Stimulated activated CD4-positive, alpha-beta T cell treated with anti-CD3 and anti-CD28 coated beads, Interleukin-4, amount 100 ng/mL, for 24 hours (primary cell): Measurements from ENCODE around the gene TMPRSS3.

ENCODE experiments used
- DNase-seq: peaks from one replicate; pipeline ENCODE4 v3.0.0-alpha.2; 2020

The TMPRSS3 gene

DNA sequence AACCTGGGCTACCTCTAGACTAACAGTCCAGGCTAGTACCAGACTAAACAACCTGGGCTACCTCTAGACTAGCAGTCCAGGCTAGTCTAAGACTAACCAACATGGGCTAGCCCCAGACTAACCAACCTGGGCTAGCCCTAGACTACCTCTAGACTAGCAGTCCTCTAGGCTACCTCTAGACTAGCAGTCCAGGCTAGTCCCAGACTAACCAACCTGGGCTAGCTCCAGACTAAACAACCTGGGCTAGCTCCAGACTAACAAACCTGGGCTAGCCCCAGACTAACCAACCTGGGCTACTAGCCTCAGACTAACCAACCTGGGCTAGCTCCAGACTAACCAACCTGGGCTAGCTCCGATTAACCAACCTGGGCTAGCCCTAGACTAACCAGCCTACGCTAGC lies 47.1 kb downstream of the TMPRSS3 start:
- no peak for DNase-seq

DNA sequence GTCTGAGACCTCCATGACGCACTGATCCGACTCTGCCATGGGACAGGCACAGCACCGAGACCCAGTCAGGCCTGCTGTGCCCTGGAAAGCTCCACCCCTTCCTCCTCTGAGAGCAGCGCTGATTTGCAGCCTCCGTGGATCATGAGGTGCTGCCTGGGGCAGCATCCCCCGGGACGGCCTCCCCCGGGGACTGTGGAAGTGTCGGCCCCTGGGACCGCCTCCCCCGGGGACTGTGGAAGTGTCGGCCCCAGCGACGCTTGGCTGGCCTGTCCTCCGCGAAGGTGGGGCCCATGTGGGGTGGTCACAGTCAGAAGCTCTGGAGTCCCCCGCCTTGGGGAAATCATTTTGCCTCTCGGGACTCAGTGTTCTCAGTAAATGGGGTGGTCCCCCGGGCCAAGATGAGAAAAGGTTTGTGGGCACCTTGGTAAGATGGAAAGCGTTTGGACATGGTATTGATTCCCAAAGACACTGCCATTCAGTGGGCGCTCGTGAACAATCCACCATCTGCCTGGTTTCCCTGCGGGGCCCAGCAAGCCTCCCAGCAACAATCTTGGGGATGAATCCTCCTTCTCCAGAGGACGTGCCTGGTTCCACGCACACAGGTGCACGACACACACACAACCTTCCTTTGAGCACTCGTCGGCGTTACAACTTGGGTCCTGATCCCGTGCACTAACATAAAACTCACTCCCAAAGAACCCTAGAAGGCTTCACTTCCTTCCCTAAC lies 48.1 kb downstream of the TMPRSS3 start:
- no peak for DNase-seq

DNA sequence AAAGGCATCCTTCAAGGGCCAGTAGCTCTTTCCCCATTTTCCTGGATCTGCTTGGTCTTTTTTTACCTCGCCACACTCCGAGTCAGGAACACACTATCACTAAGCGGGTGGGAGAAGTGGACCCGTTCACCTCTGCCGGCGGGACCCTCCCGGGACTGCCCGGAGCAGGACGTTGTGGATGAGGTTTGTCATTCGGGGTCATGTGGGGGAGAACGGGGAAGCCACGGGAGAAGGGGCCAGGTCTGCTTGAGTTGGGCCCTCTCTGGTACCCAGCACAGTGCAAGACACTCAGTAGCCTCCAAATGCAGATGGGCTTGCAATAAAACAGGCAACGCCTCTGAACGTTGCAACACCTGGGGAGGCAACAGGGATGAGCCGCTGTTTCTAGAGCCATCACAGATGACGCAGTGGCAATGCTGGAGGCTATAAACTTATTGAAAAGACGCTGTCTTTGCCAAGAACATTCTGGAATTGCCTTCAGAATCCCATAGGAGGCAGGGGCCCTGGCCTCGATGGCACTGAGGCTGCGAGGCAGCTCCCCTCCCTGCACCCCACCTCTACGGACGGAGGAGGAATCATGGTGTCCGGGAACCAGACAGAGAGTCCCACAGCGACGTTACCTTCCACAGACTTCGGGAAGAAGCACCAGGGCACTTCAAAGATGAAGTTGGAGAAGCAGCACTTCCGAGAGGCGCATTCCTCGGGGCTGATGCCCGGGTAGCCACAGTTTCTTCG lies 48.8 kb downstream of the TMPRSS3 start:
- no peak for DNase-seq

DNA sequence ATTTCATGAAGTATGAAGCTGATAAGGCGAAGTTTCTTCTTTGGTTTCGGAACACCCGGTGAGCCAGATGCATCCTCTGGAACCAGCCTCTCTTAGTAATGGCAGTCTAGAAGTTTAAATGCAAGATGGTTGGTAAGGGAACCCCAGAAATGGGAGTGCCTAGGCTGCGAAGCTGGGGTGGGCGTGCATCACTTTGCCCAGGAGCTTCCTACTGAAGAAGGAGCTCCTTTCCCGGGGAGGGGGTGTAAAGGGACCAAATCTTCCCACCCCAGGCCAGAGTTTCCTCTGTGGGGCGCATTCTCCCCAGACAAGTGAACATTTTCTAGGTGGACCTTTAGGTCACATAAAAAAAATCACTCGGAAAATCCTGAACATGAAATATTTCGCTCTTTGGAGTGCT lies 49.4 kb downstream of the TMPRSS3 start:
- no peak for DNase-seq

DNA sequence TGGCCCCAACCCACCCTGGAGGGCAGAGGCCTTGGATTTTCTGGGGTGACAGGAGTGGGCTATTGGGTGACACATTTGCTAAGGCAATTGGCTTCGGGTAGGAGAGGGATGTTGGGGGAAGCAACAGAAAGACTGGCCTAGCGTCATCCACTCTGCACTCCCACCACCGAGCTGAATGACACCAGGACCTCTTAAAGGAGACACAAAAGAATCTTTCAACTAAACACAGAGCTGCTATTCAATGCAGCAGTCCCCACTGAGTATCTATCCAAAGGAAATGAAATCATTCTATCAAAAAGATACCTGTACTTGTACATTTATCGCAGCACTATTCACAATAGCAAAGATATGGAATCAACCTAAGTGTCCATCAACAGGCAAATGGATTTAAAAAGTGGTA lies 51.2 kb downstream of the TMPRSS3 start:
- DNase-seq: no peak

DNA sequence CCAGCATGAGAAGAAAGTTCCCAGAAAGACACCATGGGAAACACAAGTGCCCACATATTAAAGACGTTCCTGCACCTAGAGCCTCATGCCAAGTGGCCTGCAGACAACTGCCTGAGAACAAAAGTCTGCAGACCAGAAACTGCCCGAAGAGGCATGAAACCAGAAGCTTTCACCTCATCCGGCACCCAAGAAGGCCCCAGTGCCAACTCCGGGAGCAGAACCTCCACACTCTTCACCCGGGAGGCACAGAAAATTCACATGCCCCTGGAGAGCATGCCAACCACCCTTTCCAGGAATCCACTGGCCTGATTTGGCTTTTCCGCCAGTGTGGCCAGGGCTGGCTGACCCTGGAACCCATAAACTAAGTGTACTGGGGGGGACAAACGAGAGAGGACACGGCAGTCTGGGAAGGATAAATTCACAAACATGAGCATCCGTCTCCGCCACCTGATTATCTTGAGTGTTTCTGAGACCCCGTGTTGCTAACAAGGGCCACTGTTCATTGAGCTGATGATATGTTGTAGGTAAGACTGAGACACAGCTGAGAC lies 51.8 kb downstream of the TMPRSS3 start:
- no peak for DNase-seq

DNA sequence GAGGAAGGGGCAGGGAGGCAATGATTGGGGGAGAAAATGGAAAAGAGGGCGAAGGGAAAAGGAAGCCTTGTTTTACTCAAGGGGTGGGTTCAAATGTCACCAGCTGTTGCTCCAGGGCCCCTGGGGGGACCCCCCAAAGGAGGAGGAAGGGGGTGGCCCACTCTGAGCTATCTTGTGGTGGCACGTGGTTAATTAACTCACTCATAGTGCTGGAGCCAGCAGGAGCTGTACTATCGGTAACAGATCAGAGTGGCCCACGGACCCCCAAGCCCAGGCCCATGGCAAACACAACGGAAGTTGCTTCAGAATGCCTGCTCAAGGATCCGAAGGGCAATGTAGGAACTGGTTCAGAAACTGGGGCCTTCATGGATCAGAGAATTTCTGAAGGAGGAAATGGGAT lies 52.3 kb downstream of the TMPRSS3 start:
- DNase-seq: no peak

DNA sequence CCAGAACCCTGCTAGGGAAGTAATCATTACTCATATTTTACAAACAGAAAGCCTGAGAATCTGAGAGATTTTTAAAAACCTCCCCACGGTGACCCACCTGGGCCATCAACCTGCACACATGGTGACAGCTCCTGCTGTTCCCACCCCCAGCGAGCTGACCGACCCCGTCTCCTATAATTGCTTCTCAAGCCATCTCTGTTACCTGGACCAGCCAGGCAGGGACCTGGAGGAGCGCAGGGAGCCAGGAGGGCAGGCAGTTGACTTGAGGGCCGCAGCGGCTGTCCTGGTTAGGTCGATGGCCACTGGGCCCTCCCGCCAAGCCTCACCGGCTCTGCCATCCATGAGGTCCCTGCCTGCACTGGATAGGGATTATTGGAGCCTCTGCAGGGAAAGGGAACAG lies 52.8 kb downstream of the TMPRSS3 start:
- no peak for DNase-seq

DNA sequence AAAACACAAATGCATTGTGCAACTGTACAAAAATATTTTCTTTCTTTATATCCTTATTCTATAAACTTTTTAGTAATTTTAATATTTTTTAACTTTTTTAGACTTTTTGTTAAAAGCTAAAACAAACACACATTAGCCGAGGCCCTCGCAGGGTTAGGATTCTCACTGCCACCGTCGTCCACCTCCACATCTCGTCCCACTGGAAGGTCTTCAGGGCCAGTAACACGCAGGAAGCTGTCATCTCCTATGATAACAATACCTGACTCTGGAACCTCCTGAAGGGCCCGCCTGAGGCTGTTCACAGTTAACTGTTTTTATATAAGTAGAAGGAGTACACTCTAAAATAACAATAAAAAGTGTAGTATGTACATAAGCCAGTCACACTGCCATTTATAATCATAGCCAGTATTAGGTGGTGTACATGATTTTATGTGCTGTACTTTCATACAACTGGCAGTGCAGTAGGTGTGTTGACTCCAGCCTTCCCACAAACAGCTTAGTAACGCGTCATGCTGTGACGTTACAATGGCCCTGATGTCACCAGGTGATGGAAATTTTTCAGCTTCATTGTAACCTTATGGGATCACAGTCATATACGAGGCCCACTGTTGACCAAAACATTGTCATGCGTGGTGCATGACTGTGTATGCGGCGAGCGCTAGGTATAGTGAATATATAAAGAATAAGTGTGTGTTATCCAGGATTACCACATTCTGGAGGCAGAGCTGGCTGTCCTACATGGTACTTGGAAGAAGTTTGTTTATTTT lies 53.9 kb downstream of the TMPRSS3 start:
- no peak for DNase-seq

DNA sequence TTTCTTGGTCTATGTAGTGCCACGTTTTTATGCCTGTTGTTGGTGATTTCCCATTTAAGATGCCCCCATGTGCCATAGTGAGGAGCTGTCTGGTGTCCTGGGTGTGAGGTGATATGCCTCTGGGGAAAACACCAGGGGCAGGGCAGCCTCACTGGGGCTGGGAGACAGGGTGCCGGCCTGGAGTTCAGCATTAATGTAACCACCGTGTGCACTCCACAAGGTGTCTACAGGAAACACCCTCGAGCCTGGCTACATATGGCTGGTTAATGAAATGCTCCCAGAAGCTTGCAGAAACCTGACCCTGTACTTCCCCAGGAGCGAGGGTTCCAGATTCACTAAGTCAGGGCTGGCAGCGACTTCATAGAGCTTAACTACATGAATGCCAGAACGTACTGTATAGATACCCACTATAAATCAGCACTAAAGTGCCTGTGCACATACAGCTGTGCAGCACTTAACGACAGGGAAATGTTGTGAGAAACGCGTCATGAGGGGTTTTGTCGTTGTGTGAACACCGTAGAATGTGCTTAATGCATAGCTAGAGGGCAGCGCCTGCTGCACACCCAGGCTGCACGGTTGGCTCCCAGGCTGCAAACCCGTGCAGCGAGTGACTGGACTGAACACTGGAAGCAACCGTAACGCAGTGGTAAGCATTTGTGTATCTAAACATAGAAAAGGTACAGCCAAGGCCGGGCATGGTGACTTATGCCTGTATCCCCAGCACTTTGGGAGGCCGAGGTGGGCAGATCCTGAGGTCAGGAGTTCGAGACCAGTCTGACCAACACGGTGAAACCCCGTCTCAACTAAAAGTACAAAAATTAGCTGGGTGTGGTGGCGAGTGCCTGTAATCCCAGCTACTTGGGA lies 55.4 kb downstream of the TMPRSS3 start:
- no peak for DNase-seq

DNA sequence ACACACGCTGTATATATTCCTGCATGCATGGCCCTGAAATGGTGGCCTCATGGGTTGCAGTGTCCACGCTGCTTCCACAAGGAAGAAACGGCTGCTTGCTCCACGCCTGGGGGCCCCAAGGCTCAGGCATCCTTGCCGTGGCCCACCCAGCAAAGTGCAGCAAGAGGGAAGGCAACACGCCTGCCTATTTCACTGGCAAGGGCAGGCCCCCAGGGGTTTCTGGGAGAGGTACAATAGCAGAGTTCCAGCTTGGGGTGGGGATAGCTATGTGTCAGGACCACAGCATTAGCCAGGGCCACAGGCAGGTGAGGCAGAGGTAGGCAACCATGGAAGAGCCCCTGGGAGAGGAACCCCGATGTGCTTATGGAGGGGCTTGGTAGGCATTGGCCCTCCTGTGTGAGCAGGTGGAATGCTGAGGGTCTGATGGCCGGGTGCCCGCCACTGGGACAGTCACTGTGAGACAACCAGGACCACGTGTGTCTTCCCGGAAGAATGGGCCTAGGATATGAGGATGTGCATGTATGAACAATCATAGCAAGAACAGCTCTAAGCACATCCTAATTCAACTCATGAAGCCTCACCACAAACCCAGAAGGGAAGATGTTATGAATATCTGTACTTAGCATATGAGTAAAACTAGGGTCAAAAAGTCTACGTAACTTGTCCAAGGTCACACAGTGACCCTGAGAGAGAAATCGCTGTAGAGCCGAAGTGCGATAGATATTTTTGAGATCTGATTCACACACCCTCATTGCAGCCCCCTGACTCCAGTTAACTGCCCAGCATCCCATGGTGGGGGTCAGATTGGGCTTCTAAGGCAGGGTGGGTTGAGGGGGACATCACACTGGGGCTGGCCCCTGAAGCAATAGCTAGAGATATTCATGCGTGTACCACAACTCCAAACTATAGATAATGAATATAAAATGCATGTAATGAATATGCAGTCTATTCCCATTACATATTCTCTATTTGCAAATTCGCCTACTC lies 56.8 kb downstream of the TMPRSS3 start:
- DNase-seq: no peak

DNA sequence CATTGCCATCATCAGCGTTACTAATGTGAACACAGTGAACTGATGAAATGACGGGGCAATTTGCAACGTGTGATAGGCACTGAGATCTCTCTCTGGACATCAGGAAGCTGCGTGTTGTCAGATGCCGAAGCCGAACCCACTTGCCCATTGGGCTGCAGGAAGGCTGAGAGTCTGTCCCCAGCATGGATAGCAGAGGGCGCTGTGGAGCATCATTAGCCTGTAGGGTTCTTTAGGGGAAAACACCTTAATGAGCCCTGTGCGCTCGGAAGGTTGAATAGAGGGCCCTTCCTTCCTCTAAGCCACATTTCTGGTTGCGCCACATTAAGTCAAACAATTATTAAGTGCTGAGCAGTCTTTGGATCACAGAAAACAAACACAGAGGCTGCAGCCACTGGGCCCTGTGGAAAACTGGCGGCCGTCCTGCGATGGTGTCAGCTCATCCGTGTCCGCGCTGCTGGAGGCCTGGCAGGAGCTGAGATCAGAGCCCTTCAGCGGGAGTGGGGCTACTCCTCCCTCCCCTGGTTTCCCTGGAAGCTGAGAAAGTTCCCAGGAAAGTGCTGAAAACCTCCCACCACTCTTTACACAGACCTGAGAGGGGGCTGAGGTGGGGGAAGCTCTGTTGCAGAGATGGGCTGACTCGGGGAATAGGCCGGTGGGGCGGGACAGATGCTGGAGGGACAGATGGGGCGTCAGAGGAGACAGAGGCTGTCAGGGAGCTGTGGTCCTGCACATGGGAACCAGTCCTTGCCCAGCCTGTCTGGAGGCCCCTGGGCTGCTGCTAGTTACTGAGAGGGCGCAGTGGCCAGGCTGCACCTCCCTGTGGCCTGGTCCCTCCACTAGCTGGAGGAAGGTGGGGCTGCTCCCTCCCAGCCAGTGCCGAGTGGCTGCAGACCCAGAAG lies 57.8 kb downstream of the TMPRSS3 start:
- DNase-seq: peak; percentile 88

DNA sequence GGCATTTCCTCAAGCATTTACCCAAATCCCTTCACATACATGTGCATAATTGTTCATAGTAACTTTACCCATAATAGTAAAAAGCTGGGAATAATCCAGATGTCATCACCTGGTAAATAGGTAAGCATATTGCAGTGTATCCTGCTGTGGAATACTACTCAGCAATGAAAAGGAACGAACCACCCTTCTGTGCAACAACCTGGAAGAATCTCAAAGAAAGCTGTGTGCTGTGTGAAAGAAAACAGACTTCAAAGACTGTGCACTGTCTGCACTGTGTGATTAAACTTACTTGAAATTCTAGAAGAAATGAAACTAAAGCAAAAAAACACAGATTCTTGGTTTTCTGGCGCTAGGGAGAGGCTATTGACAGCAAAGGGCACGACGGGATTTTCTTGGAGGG lies 58.6 kb downstream of the TMPRSS3 start:
- DNase-seq: no peak

DNA sequence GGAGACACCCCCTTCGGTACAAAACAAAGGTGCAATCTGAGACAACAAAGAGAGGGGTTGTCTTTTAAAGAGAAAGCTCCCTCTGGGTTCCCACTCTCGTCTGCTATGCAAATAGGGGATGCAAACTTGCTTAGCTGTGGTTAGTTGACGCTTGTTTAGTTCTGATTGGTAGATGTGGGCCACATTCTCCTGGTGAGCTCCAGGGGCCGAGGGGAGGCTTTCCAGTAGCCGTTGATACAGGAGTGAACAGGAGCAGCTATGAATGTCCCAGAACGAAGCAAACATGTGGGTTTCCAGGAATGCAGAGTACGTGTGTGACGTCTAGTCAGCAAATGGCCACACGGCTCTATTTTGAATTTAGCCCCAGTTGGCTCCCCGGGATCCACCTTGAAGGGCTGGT lies 59.8 kb downstream of the TMPRSS3 start:
- DNase-seq: no peak

DNA sequence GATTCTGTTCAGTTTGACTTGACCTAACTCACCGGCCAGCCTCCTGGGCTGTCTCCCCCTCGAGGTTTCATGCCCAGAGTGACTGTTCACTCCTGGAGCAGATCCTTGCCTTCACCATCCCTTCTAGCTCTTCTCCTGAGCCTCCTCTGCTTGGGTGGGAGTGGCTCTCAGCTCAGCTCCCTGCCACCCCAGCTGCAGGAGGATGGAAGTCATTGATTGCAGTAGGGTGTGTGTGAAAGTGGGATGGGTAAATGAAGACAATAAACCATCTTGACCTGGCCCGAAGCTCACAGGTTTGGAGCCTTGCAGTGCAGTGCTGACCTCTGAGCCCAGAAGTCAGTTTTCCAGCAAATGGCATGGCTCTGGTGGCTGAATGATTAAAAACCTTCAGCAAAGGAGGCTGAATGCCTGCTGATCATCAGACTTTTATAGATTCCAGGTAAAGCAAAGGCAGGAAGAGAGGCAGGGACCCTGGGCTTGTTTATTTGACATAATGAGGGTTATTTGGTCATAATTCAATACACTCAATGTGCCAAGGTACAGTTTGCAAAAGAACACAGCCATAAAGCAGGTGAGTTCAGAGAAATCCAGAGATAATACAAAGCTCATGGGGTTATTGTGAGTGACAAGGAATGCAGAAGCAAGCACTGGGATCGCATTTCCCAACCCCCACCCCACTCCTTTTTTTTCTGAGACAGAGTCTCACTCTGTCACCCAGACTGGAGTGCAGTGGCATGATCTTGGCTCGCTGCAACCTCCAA lies 63.1 kb downstream of the TMPRSS3 start:
- no peak for DNase-seq

DNA sequence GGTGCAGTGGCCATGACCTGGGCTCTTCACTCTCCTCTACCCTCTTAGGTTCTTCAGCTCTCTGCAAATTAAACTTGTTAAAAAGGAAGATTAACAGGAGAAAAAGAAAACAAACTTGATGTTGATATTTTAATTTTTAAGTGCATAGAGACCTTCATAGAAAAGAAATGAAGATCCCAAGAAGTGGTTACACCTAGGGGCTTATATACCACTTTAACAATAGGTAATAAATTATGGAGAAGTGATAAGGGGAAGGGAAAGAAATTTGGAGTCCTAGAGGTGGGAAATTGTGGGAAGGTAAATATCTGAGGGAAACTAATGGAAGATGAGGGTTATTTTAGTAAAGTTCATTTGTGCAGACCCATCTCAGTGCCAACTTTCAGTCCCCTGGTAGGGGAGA lies 64.2 kb downstream of the TMPRSS3 start:
- DNase-seq: no peak

DNA sequence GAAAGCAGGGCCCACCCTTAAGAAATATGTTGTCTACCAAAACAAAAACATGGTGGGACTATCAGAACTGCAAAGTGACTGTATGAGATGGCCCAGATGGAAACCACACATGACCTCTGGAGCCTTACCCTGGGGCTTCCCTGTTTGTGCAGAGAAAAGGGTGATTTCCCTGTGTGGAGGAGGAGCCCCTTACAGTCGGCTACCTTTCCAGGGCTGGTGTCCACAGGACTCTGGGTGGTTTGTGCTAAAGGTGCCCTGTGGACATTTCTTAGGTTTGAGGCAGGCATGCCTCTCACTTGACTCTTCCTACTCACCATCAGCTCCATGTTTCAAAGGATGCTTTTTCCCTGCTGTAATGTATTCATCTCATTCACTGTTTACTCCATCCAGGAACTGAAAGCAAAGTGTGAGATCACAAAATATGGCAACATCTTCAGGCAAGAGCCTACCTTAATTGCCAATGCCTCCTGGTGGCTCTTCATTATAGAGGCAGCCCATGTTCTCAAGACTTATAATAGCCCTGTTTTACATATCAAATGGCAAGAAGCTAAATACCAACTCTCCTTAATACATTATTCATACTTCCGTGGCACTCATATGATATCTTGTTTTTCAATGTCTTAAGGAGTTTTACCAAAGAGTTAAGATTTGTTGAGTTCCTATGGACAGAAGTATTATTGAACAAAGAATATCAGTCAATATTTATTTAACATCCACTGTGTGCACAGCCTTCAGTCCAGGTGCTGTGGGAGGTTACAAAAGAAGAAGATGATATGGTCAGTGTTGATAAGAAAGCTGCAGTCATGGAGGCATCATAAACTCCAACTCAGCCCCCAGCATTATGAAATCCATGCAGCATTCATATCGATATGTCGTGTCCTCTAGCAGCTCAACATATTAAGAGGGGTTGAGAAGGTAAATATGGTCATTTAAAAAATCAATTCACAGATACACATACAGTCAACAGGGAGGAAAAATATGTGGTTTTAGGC lies 65.2 kb downstream of the TMPRSS3 start:
- no peak for DNase-seq

DNA sequence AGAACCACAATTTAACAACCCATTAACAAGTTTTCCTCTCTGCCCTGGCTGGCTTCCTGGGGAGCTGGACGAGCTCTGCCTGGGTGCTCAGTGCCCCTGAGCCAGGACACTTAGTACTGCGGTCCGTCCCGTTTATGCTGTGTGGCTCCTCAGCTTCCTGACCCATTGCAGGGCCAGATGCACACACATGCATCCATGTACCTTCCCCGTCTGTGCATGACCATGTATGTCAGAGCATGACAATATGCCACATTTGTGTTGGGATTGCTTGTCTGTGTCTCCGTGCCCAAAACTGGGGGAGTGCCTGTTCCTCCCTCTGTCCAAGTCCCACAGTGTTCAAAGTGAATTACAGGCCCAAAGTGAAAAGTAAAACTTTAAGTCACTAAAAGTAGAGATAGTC lies 71.0 kb downstream of the TMPRSS3 start:
- DNase-seq: no peak
